ENCODE data around the gene FIBCD1.

- TF ChIP-seq SP1 (CRISPR knock-in tag; conservative IDR thresholded peaks at IDR 0.05), result no peak
- TF ChIP-seq PRRX2 (CRISPR knock-in tag; IDR thresholded peaks at IDR 0.05), result no peak
- TF ChIP-seq CTCF (IDR thresholded peaks at IDR 0.05), result no peak
- no peak for TF ChIP-seq ZNF121 (CRISPR knock-in tag; IDR thresholded peaks at IDR 0.05)
- TF ChIP-seq MAX (CRISPR knock-in tag; IDR thresholded peaks at IDR 0.05), result no peak
- no peak for TF ChIP-seq IRF2 (CRISPR knock-in tag; IDR thresholded peaks at IDR 0.05; ENCODE audit: borderline replicate concordance, low read depth)
- no peak for TF ChIP-seq CREB1 (CRISPR knock-in tag; IDR thresholded peaks at IDR 0.05)
Observed at GRCh38 chr9:130988400-130988747, 49.3 kb upstream of the FIBCD1 start.
